ENCODE data around the gene P2RY11. TPM values are rescaled to one million over a fixed set of nuclear protein-coding genes. Genes with fewer than 3 reads are reported as not detected.

Gene P2RY11
- total RNA-seq, 3 donors from 2014 or later = 14.1 to 18.5 (median 16.9) TPM

DNA sequence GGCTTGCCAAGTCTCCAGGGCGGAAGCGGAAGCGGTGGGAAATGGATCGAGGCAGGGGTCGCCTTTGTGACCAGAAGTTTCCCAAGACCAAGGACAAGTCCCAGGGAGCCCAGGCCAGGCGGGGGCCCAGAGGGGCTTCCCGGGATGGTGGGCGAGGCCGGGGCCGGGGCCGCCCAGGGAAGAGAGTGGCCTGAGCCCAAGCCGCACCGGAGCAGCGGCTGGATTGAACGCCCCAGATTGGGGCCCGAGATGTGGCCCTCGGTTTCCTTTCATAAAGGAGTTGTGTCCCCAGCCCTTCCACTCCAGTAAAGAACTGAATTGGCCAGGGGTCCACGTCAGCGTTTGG lies 548 bp upstream of the P2RY11 start:
- intact Hi-C loops (cut with DNase I, micrococcal nuclease) = no loop called here
- Histone ChIP-seq H3K9me3 (no peaks in the 10 kb centered on the region), H3K4me3 (no peak overlapping the region), H3K4me1 (ENCODE audit: low read depth) (peaks cover 12% of the 10 kb centered on the region), H3K36me3 (ENCODE audit: low read depth) (peaks cover 14% of the 10 kb centered on the region)
- TF ChIP-seq, protein P1, sequence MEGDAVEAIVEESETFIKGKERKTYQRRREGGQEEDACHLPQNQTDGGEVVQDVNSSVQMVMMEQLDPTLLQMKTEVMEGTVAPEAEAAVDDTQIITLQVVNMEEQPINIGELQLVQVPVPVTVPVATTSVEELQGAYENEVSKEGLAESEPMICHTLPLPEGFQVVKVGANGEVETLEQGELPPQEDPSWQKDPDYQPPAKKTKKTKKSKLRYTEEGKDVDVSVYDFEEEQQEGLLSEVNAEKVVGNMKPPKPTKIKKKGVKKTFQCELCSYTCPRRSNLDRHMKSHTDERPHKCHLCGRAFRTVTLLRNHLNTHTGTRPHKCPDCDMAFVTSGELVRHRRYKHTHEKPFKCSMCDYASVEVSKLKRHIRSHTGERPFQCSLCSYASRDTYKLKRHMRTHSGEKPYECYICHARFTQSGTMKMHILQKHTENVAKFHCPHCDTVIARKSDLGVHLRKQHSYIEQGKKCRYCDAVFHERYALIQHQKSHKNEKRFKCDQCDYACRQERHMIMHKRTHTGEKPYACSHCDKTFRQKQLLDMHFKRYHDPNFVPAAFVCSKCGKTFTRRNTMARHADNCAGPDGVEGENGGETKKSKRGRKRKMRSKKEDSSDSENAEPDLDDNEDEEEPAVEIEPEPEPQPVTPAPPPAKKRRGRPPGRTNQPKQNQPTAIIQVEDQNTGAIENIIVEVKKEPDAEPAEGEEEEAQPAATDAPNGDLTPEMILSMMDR (IDR thresholded peaks at IDR 0.05) = no peak
- ATAC-seq = no peak
- DNase-seq = no peak

DNA sequence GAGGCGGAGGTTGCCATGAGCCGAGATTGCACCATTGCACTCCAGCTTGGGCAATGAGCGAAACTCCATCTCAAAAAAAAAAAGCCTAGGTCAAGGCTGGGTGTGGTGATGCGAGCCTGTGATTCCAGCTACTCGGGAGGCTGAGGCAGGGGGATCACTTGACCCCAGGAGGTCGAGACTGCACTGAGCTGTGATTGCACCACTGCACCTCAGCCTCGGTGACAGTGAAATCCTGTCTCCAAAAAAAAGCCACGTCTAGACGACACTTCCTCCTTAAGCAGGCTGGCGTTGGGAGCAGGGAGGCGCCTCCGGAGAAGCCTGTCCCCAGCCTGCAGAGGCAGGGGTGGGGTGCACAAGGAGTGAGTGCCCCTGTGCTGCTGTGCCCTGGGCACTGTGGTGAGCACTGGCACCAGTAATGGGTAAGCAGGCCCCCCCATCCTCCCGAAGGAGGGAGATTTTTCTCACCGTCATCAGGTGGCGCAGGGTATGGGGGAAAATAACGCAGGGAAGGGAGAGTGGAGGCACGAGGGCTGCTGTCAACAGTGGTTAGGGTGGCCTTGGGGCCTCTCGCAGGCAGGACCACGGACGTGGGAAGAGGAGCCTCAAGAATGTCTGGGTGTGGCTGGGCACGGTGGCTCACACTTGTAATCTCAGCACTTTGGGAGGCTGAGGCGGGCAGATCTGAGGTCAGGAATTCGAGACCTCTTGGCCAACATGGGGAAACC lies 706 bp downstream of the P2RY11 start:
- peak in 2 of 3 donors; percentile 46 to 57 for DNase-seq
- intact Hi-C loops (cut with DNase I, micrococcal nuclease) = no loop called here
- no peak overlapping the region for H3K4me3 ChIP-seq

DNA sequence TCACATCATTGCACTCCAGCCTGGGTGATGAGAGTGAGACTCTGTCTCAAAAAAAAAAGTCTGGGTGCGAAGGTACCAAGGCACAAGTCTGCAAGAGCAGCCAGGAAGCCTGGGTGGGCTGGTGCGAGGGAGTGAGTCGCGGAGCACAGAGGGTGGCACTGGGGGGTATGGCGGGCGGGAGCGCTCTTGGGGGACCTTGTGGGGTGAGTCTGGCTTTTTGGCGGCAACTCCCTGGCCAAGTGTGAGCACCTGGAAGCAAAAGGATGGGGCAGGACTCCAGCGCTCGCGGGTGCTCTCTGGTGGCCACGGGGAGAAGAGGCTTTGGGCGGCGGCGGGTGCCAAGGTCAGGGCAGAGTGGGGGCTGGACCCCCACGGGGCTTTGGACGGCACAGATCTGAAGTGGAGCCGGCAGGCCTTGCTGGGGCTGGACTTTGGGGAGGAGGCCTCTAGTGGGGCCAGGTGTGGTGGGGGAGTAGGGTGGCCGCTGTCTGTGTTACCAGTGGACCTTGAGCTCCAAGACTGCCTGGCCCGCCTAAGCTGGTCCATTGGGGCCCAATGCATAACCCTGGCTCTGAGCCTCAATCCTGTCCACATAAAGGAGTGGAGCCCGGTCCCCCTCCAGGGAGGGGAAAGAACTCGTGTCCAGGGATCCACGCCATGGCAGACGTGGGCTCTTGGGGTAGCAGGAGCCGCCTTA lies 1.6 kb downstream of the P2RY11 start:
- intact Hi-C loops (cut with DNase I, micrococcal nuclease) = no loop called here
- DNase-seq (peak; percentile 67 to 76 (median 75)), ATAC-seq (peak; percentile 74)
- TF ChIP-seq, protein P1 (IDR thresholded peaks at IDR 0.05) = peak; percentile 59
- Histone ChIP-seq H3K4me3 (no peak overlapping the region), H3K36me3 (ENCODE audit: low read depth) (peaks cover 10% of the 10 kb centered on the region), H3K4me1 (ENCODE audit: low read depth) (peaks cover 3% of the 10 kb centered on the region), H3K9me3 (no peaks in the 10 kb centered on the region)

More for the DNA sequence above, 706 bp downstream of the P2RY11 start:
- Histone ChIP-seq H3K4me1 (ENCODE audit: low read depth) (peaks cover 5% of the 10 kb centered on the region), H3K9me3 (no peaks in the 10 kb centered on the region), H3K36me3 (ENCODE audit: low read depth) (peaks cover 12% of the 10 kb centered on the region)
- TF ChIP-seq, protein P1 (IDR thresholded peaks at IDR 0.05) = no peak
- peak; percentile 2 for ATAC-seq

- intact Hi-C loops (cut with DNase I, micrococcal nuclease) = no loop called here
- ATAC-seq (peak; percentile 10), DNase-seq (peak in 2 of 3 donors; percentile 40 to 63)
- TF ChIP-seq, protein P1 (IDR thresholded peaks at IDR 0.05) = no peak
- peaks cover 5% of the 10 kb centered on the region for H3K36me3 ChIP-seq (ENCODE audit: low read depth)
- no peak overlapping the region for H3K4me3 ChIP-seq
- H3K4me1 ChIP-seq (ENCODE audit: low read depth) = peaks cover 3% of the 10 kb centered on the region
- H3K9me3 ChIP-seq = no peaks in the 10 kb centered on the region
Measured at GRCh38 chr19:10113592-10113963, 2.1 kb downstream of the P2RY11 start.

DNA sequence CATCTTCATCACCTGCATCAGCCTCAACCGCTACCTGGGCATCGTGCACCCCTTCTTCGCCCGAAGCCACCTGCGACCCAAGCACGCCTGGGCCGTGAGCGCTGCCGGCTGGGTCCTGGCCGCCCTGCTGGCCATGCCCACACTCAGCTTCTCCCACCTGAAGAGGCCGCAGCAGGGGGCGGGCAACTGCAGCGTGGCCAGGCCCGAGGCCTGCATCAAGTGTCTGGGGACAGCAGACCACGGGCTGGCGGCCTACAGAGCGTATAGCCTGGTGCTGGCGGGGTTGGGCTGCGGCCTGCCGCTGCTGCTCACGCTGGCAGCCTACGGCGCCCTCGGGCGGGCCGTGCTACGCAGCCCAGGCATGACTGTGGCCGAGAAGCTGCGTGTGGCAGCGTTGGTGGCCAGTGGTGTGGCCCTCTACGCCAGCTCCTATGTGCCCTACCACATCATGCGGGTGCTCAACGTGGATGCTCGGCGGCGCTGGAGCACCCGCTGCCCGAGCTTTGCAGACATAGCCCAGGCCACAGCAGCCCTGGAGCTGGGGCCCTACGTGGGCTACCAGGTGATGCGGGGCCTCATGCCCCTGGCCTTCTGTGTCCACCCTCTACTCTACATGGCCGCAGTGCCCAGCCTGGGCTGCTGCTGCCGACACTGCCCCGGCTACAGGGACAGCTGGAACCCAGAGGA lies 2.6 kb downstream of the P2RY11 start:
- Histone ChIP-seq H3K4me1 (ENCODE audit: low read depth) (peaks cover 7% of the 10 kb centered on the region), H3K36me3 (ENCODE audit: low read depth) (peaks cover 5% of the 10 kb centered on the region), H3K4me3 (no peak overlapping the region), H3K9me3 (no peaks in the 10 kb centered on the region)
- ATAC-seq (peak; percentile 2), DNase-seq (peak in 1 of 3 donors; percentile 58)
- TF ChIP-seq, protein P1 (IDR thresholded peaks at IDR 0.05) = no peak
- intact Hi-C loops (cut with DNase I, micrococcal nuclease) = no loop called here
